ENCODE data around the gene CATSPER3. TPM values are rescaled to one million over a fixed set of nuclear protein-coding genes. Genes with fewer than 3 reads are reported as not detected.

The CATSPER3 gene
- total RNA-seq, 2 experiments from 2014 or later: 0.56 TPM; not detected in 1

- intact Hi-C loops (cut with DNase I, micrococcal nuclease): no loop called here
- DNase-seq (peak in 1 of 14 experiments; percentile 1), ATAC-seq (ENCODE audit: poor library complexity) (no peak)
- no peak for TF ChIP-seq CTCF (IDR thresholded peaks at IDR 0.05)
- H3K4me1 Mint-ChIP-seq (ENCODE audit: low read depth): no peaks in the 10 kb centered on the region
- no peak overlapping the region for H3K4me3 ChIP-seq (ENCODE audit: low read length)
- no peaks in the 10 kb centered on the region for H3K27me3 ChIP-seq (ENCODE audit: control insufficient read depth in 1 of 2, insufficient read depth in 2 of 2, low read length in 2 of 2)
- no peak overlapping the region for H3K27ac ChIP-seq (ENCODE audit: low read depth in 1 of 2, low read length in 2 of 2)
- H3K36me3 Mint-ChIP-seq (ENCODE audit: low read depth): no peaks in the 10 kb centered on the region
- H3K4me3 Mint-ChIP-seq: no peak overlapping the region
- H3K27ac Mint-ChIP-seq: no peak overlapping the region
- peaks cover 0 to 2% of the 10 kb centered on the region in 2 experiments for H3K9me3 ChIP-seq (ENCODE audit: control insufficient read depth in 1 of 2, insufficient read depth in 1 of 2, low read length in 2 of 2)
- H3K36me3 ChIP-seq (ENCODE audit: insufficient read depth, low read length): no peaks in the 10 kb centered on the region
- ChIA-PET POLR2A (no interaction called here), CTCF (no interaction called here)
- no peaks in the 10 kb centered on the region for H3K9me3 Mint-ChIP-seq
- H3K27me3 Mint-ChIP-seq: no peaks in the 10 kb centered on the region
- H3K4me1 ChIP-seq (ENCODE audit: insufficient read depth, low read length): no peaks in the 10 kb centered on the region
Observed at GRCh38 chr5:135008556-135008955, 40.8 kb downstream of the CATSPER3 start.

- POLR2A ChIA-PET: no interaction called here
- Mint-ChIP-seq H3K27me3 (no peaks in the 10 kb centered on the region), H3K4me1 (ENCODE audit: low read depth) (no peaks in the 10 kb centered on the region), H3K36me3 (ENCODE audit: low read depth) (no peaks in the 10 kb centered on the region), H3K9me3 (no peaks in the 10 kb centered on the region), H3K27ac (no peak overlapping the region), H3K4me3 (no peak overlapping the region)
- Histone ChIP-seq H3K27ac (ENCODE audit: low read depth in 1 of 2, low read length in 2 of 2) (no peak overlapping the region), H3K36me3 (ENCODE audit: insufficient read depth, low read length) (no peaks in the 10 kb centered on the region), H3K4me1 (ENCODE audit: insufficient read depth, low read length) (no peaks in the 10 kb centered on the region), H3K9me3 (ENCODE audit: control insufficient read depth in 1 of 2, insufficient read depth in 1 of 2, low read length in 2 of 2) (no peaks in the 10 kb centered on the region), H3K27me3 (ENCODE audit: control insufficient read depth in 1 of 2, insufficient read depth in 2 of 2, low read length in 2 of 2) (no peaks in the 10 kb centered on the region), H3K4me3 (ENCODE audit: low read length) (no peak overlapping the region)
- DNase-seq: peak in 1 of 14 experiments; percentile 1
- ATAC-seq (ENCODE audit: poor library complexity): no peak
- intact Hi-C loops (cut with DNase I, micrococcal nuclease): no loop called here
- CTCF ChIA-PET: no interaction called here
- TF ChIP-seq CTCF (IDR thresholded peaks at IDR 0.05): no peak
Observed at GRCh38 chr5:135008981-135009735, 41.5 kb downstream of the CATSPER3 start.

- H3K27ac Mint-ChIP-seq: no peak overlapping the region
- ATAC-seq (ENCODE audit: poor library complexity) (no peak), DNase-seq (peak in 1 of 14 experiments; percentile 1)
- H3K9me3 Mint-ChIP-seq: no peaks in the 10 kb centered on the region
- intact Hi-C loops (cut with DNase I, micrococcal nuclease): no loop called here
- TF ChIP-seq CTCF (IDR thresholded peaks at IDR 0.05): no peak
- H3K27me3 ChIP-seq (ENCODE audit: control insufficient read depth in 1 of 2, insufficient read depth in 2 of 2, low read length in 2 of 2): no peaks in the 10 kb centered on the region
- no peaks in the 10 kb centered on the region for H3K36me3 ChIP-seq (ENCODE audit: insufficient read depth, low read length)
- H3K4me1 Mint-ChIP-seq (ENCODE audit: low read depth): no peaks in the 10 kb centered on the region
- H3K4me3 Mint-ChIP-seq: no peak overlapping the region
- H3K36me3 Mint-ChIP-seq (ENCODE audit: low read depth): no peaks in the 10 kb centered on the region
- no peaks in the 10 kb centered on the region for H3K27me3 Mint-ChIP-seq
- no peaks in the 10 kb centered on the region for H3K9me3 ChIP-seq (ENCODE audit: control insufficient read depth in 1 of 2, insufficient read depth in 1 of 2, low read length in 2 of 2)
- CTCF ChIA-PET: no interaction called here
- H3K4me1 ChIP-seq (ENCODE audit: insufficient read depth, low read length): no peaks in the 10 kb centered on the region
- POLR2A ChIA-PET: no interaction called here
- no peak overlapping the region for H3K4me3 ChIP-seq (ENCODE audit: low read length)
- no peak overlapping the region for H3K27ac ChIP-seq (ENCODE audit: low read depth in 1 of 2, low read length in 2 of 2)
Observed at GRCh38 chr5:135009736-135010501, 42.2 kb downstream of the CATSPER3 start.

Measured in CD4-positive, alpha-beta T cell (primary cell).